GM12875 (cell line): ENCODE data around the gene IPPK.
A peak's percentile ranks its signal among the peaks of the same experiment; 100 is the strongest.

Experiments
- H3K4me3 ChIP-seq: one replicate; pipeline ENCODE4 v1.5.1; 2011; ENCODE audit warnings: low read depth, low read length, control low read depth
- CTCF ChIP-seq: IDR thresholded peaks from 2 replicates; pipeline ENCODE4 v1.5.1; 2011; ENCODE audit warnings: low read depth, mild to moderate bottlenecking, control low read depth, inconsistent platforms, low read length, moderate library complexity, borderline replicate concordance; ENCODE audit not compliant: insufficient read depth

Gene IPPK

GRCh38 chr9:92669527-92669889 is 423 bp downstream of the IPPK start:
- no peak for TF ChIP-seq CTCF
- H3K4me3 ChIP-seq, result peak overlapping the region; percentile 73

GRCh38 chr9:92668746-92669526 is 995 bp downstream of the IPPK start:
- no peak for TF ChIP-seq CTCF
- peak overlapping the region; percentile 73 for H3K4me3 ChIP-seq

- TF ChIP-seq CTCF, result no peak
- no peak overlapping the region for H3K4me3 ChIP-seq
These were observed 2.9 kb downstream of the IPPK start for GRCh38 chr9:92666912-92667532.

GRCh38 chr9:92666236-92666635 is 3.7 kb downstream of the IPPK start:
- no peak overlapping the region for H3K4me3 ChIP-seq
- no peak for TF ChIP-seq CTCF

GRCh38 chr9:92665836-92666235 is 4.1 kb downstream of the IPPK start:
- TF ChIP-seq CTCF, result no peak
- no peak overlapping the region for H3K4me3 ChIP-seq

- TF ChIP-seq CTCF, result no peak
These were observed 5.4 kb downstream of the IPPK start for GRCh38 chr9:92664394-92665152.

More at GRCh38 chr9:92664394-92665152, 5.4 kb downstream of the IPPK start:
- no peak overlapping the region for H3K4me3 ChIP-seq
